Measurements from ENCODE around the gene KAT2A. TPM values are rescaled to one million over a fixed set of nuclear protein-coding genes. Genes with fewer than 3 reads are reported as not detected.

The KAT2A gene
- total RNA-seq, 1 donor from 2014 or later = 10.3 TPM

DNA sequence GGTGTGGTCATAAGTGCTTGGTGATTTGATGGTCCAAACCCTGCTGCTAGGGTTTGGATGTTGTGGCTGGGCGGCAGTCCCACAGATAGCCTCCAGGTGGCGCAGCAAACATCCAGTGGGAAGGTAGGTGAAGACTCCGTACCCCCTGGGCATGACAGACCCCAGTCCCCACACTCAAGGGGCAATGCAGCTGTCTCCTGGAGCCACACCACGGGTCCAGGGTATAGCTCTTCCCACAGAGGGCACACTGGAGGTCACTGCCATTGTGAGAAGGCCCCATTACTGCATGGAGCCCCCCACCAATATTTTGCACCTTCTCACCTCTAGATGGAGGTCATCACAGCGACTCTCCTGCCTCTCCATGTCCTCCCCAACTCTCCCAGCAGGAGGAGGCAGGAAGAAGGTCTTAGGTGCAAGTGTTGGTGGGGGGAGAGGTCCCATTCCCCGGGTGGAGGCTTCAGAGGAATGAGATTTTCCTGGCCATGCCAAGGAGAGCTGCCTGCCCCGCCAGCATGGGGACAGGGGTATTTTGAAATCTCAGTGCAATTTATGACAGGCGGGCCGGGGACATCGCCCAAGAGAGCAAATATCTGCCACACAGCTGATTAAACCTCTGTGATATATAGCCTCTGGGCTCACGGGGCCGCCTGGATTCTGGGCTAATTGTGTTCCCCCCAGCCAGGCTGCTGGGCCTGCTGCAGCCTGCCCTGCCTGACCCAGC, 53.6 kb downstream of the KAT2A start:
- H3K4me3 ChIP-seq (ENCODE audit: low read depth, low read length) = no peak overlapping the region
- no peak for FAIRE-seq
- DNase-seq (ENCODE audit: low read depth) = peak; percentile 28
- H3K36me3 ChIP-seq (ENCODE audit: control insufficient read depth, insufficient read depth, low read length) = no peaks in the 10 kb centered on the region
- TF ChIP-seq, protein P1, sequence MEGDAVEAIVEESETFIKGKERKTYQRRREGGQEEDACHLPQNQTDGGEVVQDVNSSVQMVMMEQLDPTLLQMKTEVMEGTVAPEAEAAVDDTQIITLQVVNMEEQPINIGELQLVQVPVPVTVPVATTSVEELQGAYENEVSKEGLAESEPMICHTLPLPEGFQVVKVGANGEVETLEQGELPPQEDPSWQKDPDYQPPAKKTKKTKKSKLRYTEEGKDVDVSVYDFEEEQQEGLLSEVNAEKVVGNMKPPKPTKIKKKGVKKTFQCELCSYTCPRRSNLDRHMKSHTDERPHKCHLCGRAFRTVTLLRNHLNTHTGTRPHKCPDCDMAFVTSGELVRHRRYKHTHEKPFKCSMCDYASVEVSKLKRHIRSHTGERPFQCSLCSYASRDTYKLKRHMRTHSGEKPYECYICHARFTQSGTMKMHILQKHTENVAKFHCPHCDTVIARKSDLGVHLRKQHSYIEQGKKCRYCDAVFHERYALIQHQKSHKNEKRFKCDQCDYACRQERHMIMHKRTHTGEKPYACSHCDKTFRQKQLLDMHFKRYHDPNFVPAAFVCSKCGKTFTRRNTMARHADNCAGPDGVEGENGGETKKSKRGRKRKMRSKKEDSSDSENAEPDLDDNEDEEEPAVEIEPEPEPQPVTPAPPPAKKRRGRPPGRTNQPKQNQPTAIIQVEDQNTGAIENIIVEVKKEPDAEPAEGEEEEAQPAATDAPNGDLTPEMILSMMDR (IDR thresholded peaks at IDR 0.05; ENCODE audit: insufficient read depth, low read length, severe bottlenecking) = peak; percentile 84
- H3K27me3 ChIP-seq (ENCODE audit: control insufficient read depth, insufficient read depth, low read length) = peaks cover 13% of the 10 kb centered on the region

DNA sequence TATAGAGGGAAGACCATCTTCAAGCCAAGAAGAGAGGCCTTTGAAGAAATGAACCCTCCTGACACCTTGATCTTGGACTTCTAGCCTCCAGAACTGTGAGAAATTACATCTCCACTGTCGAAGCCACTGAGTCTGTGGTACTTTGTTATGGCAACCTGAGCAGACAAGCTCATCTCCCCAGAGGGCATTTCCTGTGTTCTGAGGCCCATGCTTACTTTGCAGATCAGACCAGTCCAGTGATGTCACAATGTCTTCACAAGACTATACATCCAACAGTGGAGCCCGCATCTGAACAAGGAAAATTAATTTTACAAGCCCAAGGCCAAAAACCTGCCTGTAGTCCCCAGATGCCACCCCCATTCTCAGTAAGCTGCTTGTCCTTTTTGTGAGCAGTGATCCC, 56.0 kb downstream of the KAT2A start:
- peaks cover 3% of the 10 kb centered on the region for H3K27me3 ChIP-seq (ENCODE audit: control insufficient read depth, insufficient read depth, low read length)
- DNase-seq (ENCODE audit: low read depth) (no peak), FAIRE-seq (no peak)
- TF ChIP-seq, protein P1 (IDR thresholded peaks at IDR 0.05; ENCODE audit: insufficient read depth, low read length, severe bottlenecking) = no peak
- no peaks in the 10 kb centered on the region for H3K36me3 ChIP-seq (ENCODE audit: control insufficient read depth, insufficient read depth, low read length)
- H3K4me3 ChIP-seq (ENCODE audit: low read depth, low read length) = no peak overlapping the region

Other genes with a start within 250 kb of the KAT2A start
- gene ACLY, start 202.4 kb downstream of the KAT2A start, total RNA-seq = 78.5 and 121 TPM in 2 replicates
- gene ODAD4, start 190.8 kb downstream of the KAT2A start, total RNA-seq = 0.13 and 0.26 TPM in 2 replicates
- 16.3 and 32.4 TPM in 2 replicates for gene CNP, start 154.6 kb downstream of the KAT2A start, total RNA-seq
- 47.7 and 77.2 TPM in 2 replicates for gene DNAJC7, start 103.9 kb downstream of the KAT2A start, total RNA-seq
- gene NKIRAS2, start 101.3 kb downstream of the KAT2A start, total RNA-seq = 13.7 and 31.1 TPM in 2 replicates
- 0.26 and 0.64 TPM in 2 replicates for gene C17orf113, start 70.8 kb downstream of the KAT2A start, total RNA-seq
- gene ZNF385C, start 22.9 kb downstream of the KAT2A start, total RNA-seq = under 0.01 and 0.26 TPM in 2 replicates
- 4.4 and 5.0 TPM in 2 replicates for gene DHX58, start 8.7 kb downstream of the KAT2A start, total RNA-seq
- not detected in 2 replicates for gene HSPB9, start 1.4 kb upstream of the KAT2A start, total RNA-seq
- 52.1 and 63.9 TPM in 2 replicates for gene RAB5C, start 33.6 kb upstream of the KAT2A start, total RNA-seq
- gene KCNH4, start 59.8 kb upstream of the KAT2A start, total RNA-seq = not detected in 2 replicates
- not detected in 2 replicates for gene HCRT, start 64.1 kb upstream of the KAT2A start, total RNA-seq
- 5.9 and 6.8 TPM in 2 replicates for gene GHDC, start 73.1 kb upstream of the KAT2A start, total RNA-seq
- gene STAT5B, start 155.0 kb upstream of the KAT2A start, total RNA-seq = 11.6 and 12.2 TPM in 2 replicates
- 1.3 TPM in 2 replicates for gene STAT5A, start 167.1 kb upstream of the KAT2A start, total RNA-seq